Measurements from ENCODE around the gene FOLR1. TPM values are rescaled to one million over a fixed set of nuclear protein-coding genes. Genes with fewer than 3 reads are reported as not detected.

FOLR1 gene
- total and polyA plus RNA-seq, 10 of the 15 experiments (the other 5 are each of a cell fraction or from before 2014, with no cell fraction given): not detected

DNA sequence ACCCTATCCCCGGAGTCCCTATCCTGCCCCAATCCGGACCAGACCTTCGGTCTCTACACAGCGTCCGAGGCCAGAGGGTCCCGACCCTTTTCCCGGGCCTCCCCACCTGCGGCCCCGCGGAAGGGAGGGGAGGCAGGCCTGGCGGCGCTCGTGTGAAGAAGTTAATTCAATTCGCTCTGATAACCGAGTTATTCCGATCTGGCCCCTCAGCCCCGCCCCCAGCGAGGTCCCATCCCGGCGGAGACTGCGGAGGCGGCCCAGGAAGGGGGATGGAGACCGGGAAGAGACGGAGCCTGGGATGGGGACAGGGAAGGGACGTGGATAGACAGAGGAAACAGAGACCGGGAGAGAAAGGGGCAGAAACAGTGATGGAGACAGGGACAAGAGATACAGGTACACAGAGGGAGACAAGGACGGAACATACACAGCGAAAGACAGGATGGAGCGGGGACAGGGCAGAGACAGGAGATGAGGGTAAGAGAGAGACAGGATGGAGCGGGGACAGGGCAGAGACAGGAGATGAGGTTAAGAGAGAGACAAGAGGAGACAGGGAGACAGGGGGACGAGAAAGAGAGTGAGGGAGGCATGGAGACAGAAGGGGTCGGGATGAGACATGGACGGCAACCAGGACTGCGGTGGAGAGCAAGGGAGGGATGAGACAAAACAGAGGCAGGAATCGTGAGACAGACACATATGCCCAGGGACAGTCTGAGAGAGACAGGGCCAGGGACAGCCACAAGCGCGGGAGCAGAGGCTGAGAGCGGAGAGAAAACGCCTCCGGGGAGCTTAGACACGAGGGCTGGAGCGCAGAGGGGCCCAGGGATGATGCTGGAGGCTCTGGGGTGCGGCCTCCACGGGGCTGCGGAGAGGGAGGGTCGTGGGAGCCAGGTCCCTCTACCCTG lies 52.7 kb downstream of the FOLR1 start:
- TF ChIP-seq TCF7 (IDR thresholded peaks at IDR 0.05; ENCODE audit: borderline replicate concordance): no peak
- peak; percentile 86 for TF ChIP-seq SUZ12 (IDR thresholded peaks at IDR 0.05; ENCODE audit: unreplicated experiment)
- Histone ChIP-seq H3K27me3 (replicated peaks in 1 of 2; ENCODE audit: control insufficient read depth in 2 of 2, insufficient read depth in 2 of 2, low read length in 1 of 2) (peaks cover 11 to 26% of the 10 kb centered on the region in 2 experiments; a peak in 3 of 4 replicates), H3K4me1 (ENCODE audit: control insufficient read depth, insufficient read depth, low read length) (no peaks in the 10 kb centered on the region), H3K36me3 (ENCODE audit: control insufficient read depth in 2 of 2, insufficient read depth in 2 of 2, low read length in 1 of 2) (no peaks in the 10 kb centered on the region), H3K79me2 (ENCODE audit: control insufficient read depth, insufficient read depth, low read length) (no peaks in the 10 kb centered on the region), H2AFZ (ENCODE audit: control insufficient read depth, low read depth, low read length) (no peak overlapping the region), H3K4me2 (ENCODE audit: control insufficient read depth, insufficient read depth) (no peak overlapping the region), H3K9me3 (replicated peaks; ENCODE audit: control insufficient read depth, insufficient read depth, low read length) (no peaks in the 10 kb centered on the region; the same call in 2 of the 3 replicates), H3K4me3 (no peak overlapping the region), H3K27ac (ENCODE audit: control insufficient read depth, insufficient read depth) (no peak overlapping the region), H4K20me1 (ENCODE audit: control insufficient read depth, insufficient read depth) (no peaks in the 10 kb centered on the region), H3K9ac (ENCODE audit: control insufficient read depth, insufficient read depth, low read length) (no peak overlapping the region)
- in situ Hi-C loops (cut with MboI): no loop called here
- ChIA-PET CTCF (no interaction called here), POLR2A (no interaction called here), RAD21 (ENCODE audit: unreplicated experiment) (no interaction called here), SMC1A (ENCODE audit: uncharacterized antibody, unreplicated experiment) (no interaction called here)
- 31% methylated on average over 45 of the region's 46 CpGs for WGBS (ENCODE audit: insufficient coverage, insufficient replicate concordance, low lambda C conversion rate, missing lambda C conversion rate)
- no peak for ATAC-seq
- no TSS peak for BruUV-seq (replicated peaks)
- intact Hi-C loops (cut with micrococcal nuclease; ENCODE audit: unreplicated experiment): no loop called here
- no peak for DNase-seq (ENCODE audit: low read depth, low spot score)
- no peak for FAIRE-seq

DNA sequence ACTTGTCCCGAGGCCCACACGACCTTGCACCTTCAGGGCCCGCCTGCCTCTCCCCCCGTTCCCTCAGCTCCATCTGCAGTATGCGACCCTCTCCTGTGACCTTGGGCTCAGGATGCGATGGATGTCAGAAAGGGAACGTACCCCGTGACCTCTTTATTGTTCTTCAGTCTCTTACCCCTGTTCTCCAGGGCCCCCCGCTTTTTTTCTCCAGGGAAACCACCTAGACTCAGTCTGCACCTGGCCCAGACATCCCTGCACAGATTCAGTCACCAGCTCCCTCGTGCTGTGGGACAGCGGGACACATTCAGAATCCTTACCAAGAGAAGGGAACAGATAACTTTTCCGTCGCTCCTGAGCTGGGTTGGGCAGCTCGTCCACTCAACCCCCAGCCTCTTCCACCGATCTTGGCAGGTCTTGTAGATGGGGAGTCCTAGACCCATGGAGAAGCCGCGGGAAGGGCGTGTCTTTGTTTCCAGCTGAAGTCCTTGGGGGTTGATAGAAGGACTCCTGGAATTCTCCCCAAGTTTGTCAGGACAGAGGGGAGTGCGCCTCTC lies 53.4 kb downstream of the FOLR1 start:
- Histone ChIP-seq H3K4me3 (no peak overlapping the region), H4K20me1 (ENCODE audit: control insufficient read depth, insufficient read depth) (no peaks in the 10 kb centered on the region), H3K9me3 (replicated peaks; ENCODE audit: control insufficient read depth, insufficient read depth, low read length) (no peaks in the 10 kb centered on the region; the same call in 2 of the 3 replicates), H3K27ac (ENCODE audit: control insufficient read depth, insufficient read depth) (no peak overlapping the region), H3K4me1 (ENCODE audit: control insufficient read depth, insufficient read depth, low read length) (no peaks in the 10 kb centered on the region), H3K9ac (ENCODE audit: control insufficient read depth, insufficient read depth, low read length) (no peak overlapping the region), H3K79me2 (ENCODE audit: control insufficient read depth, insufficient read depth, low read length) (no peaks in the 10 kb centered on the region), H2AFZ (ENCODE audit: control insufficient read depth, low read depth, low read length) (no peak overlapping the region), H3K27me3 (replicated peaks in 1 of 2; ENCODE audit: control insufficient read depth in 2 of 2, insufficient read depth in 2 of 2, low read length in 1 of 2) (peaks cover 9 to 24% of the 10 kb centered on the region in 2 experiments; a peak in 3 of 4 replicates), H3K4me2 (ENCODE audit: control insufficient read depth, insufficient read depth) (no peak overlapping the region), H3K36me3 (ENCODE audit: control insufficient read depth in 2 of 2, insufficient read depth in 2 of 2, low read length in 1 of 2) (no peaks in the 10 kb centered on the region)
- in situ Hi-C loops (cut with MboI) (no loop called here), intact Hi-C loops (cut with micrococcal nuclease; ENCODE audit: unreplicated experiment) (no loop called here)
- ChIA-PET POLR2A (no interaction called here), RAD21 (ENCODE audit: unreplicated experiment) (interaction anchor here (0.5 kb wide), 1 partner anchor 202 kb away, joined by 3 read pairs; no protein-coding TSS in a partner anchor), CTCF (interaction anchor here (1.2 to 2.2 kb wide), 2 partner anchors 62 to 186 kb away, joined by 4 to 10 read pairs; no protein-coding TSS in a partner anchor), SMC1A (ENCODE audit: uncharacterized antibody, unreplicated experiment) (no interaction called here)
- DNase-seq (ENCODE audit: low read depth, low spot score): no peak
- ATAC-seq: no peak
- no peak for FAIRE-seq
- BruUV-seq (replicated peaks): no TSS peak
- 36% methylated on average over 19 of the region's 19 CpGs for WGBS (ENCODE audit: insufficient coverage, insufficient replicate concordance, low lambda C conversion rate, missing lambda C conversion rate)
- TF ChIP-seq, protein P1, sequence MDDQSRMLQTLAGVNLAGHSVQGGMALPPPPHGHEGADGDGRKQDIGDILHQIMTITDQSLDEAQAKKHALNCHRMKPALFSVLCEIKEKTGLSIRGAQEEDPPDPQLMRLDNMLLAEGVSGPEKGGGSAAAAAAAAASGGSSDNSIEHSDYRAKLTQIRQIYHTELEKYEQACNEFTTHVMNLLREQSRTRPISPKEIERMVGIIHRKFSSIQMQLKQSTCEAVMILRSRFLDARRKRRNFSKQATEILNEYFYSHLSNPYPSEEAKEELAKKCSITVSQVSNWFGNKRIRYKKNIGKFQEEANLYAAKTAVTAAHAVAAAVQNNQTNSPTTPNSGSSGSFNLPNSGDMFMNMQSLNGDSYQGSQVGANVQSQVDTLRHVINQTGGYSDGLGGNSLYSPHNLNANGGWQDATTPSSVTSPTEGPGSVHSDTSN (IDR thresholded peaks at IDR 0.05; ENCODE audit: insufficient replicate concordance, low read depth, low read length): no peak
- TF ChIP-seq CHD2 (IDR thresholded peaks at IDR 0.05; ENCODE audit: borderline replicate concordance, low read depth, low read length) (no peak), EP300 (IDR thresholded peaks at IDR 0.05; ENCODE audit: borderline replicate concordance in 1 of 2, control insufficient read depth in 1 of 2, low read depth in 2 of 2, low read length in 2 of 2) (no peak)
